ENCODE data around the gene ABHD12.

DNA sequence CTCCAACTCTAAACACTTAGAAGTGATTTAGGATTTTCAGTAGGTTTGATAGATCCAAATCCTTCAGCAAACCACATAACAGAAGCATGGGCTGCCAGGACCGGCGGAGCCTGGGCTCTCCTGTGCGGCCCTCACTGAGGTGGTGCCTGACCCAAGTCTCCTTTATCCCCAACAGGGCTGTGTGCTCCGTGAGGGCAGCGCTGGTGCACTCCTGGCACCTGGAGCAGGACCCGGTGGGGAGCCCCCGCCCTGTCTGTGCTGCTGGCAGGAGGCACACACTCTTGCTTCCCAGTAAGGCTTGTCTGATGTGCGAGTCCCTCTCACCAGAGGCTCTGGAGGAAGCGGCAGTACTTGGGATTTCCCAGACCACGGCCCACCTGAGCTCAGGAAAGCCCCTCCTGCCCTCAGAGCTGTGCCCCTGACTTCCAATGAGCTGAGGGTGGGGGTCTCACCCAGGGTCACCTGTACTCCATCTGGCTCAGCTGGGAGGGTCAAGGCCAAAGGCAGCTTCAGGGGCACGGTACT is 86.5 kb downstream of the ABHD12 start:
- TF ChIP-seq, protein P1, sequence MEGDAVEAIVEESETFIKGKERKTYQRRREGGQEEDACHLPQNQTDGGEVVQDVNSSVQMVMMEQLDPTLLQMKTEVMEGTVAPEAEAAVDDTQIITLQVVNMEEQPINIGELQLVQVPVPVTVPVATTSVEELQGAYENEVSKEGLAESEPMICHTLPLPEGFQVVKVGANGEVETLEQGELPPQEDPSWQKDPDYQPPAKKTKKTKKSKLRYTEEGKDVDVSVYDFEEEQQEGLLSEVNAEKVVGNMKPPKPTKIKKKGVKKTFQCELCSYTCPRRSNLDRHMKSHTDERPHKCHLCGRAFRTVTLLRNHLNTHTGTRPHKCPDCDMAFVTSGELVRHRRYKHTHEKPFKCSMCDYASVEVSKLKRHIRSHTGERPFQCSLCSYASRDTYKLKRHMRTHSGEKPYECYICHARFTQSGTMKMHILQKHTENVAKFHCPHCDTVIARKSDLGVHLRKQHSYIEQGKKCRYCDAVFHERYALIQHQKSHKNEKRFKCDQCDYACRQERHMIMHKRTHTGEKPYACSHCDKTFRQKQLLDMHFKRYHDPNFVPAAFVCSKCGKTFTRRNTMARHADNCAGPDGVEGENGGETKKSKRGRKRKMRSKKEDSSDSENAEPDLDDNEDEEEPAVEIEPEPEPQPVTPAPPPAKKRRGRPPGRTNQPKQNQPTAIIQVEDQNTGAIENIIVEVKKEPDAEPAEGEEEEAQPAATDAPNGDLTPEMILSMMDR (conservative IDR thresholded peaks at IDR 0.05; ENCODE audit: low read depth, low read length) = no peak
- TF ChIP-seq EZH2phosphoT487 (IDR thresholded peaks at IDR 0.05; ENCODE audit: borderline replicate concordance, low read length) = no peak
- no peak for TF ChIP-seq EZH2 (IDR thresholded peaks at IDR 0.05; ENCODE audit: low read length, unreplicated experiment)

Data from PC-3 (cell line).